K562 (cell line): ENCODE measurements around the gene KNTC1.

Source experiments
- CTCF ChIP-seq, 3 experiments: IDR thresholded peaks in 2 of 3; conservative IDR thresholded peaks in 1 of 3; 2 replicates each; pipeline ENCODE4 v1.5.1; 2011 to 2012; ENCODE audit warnings: low read length in 3 of 3, mild to moderate bottlenecking in 3 of 3, control low read depth in 2 of 3, improper control_type of control experiment in 1 of 3, inconsistent platforms in 1 of 3, low read depth in 1 of 3, mixed read lengths in 1 of 3, moderate library complexity in 1 of 3; ENCODE audit not compliant: insufficient read depth in 2 of 3
- EP300 ChIP-seq: IDR thresholded peaks from 2 replicates; pipeline ENCODE4 v1.6.1; 2012; ENCODE audit warnings: low read length, improper control_type of control experiment
- MAX ChIP-seq: sonication (generic); formaldehyde crosslinking; IDR thresholded peaks from 2 replicates; pipeline ENCODE4 v1.9.0; 2022; ENCODE audit warnings: mild to moderate bottlenecking, missing genetic modification reagents
- POLR2AphosphoS5 ChIP-seq: IDR thresholded peaks from 2 replicates; pipeline ENCODE4 v1.6.1; 2011; ENCODE audit warnings: mild to moderate bottlenecking, low read depth, low read length, moderate library complexity; ENCODE audit not compliant: control insufficient read depth, insufficient read depth
- TBL1XR1 ChIP-seq, 2 experiments: IDR thresholded peaks; 2 replicates each; pipeline ENCODE4 v1.6.1; 2012; ENCODE audit warnings: improper control_type of control experiment in 2 of 2, low read length in 2 of 2, mild to moderate bottlenecking in 1 of 2
- U2AF2 ChIP-seq: fragments of 200-400 bp; formaldehyde crosslinking; optimal IDR thresholded peaks from 2 replicates; pipeline ENCODE3; 2017; ENCODE audit warnings: low read depth, mild to moderate bottlenecking, low read length
- ZBED1 ChIP-seq: IDR thresholded peaks from 2 replicates; pipeline ENCODE4 v1.6.1; 2014
- ZBTB33 ChIP-seq: sonication (generic); formaldehyde crosslinking; IDR thresholded peaks from 2 replicates; pipeline ENCODE4 v1.8.1; 2023; ENCODE audit warnings: mild to moderate bottlenecking, missing genetic modification reagents
- ZNF586 ChIP-seq: fragments of 450-650 bp; formaldehyde crosslinking; conservative IDR thresholded peaks from 2 replicates; pipeline ENCODE4 v1.4.0; 2020; ENCODE audit warnings: mild to moderate bottlenecking, moderate library complexity

- TF ChIP-seq ZBTB33 (CRISPR knock-in tag) (no peak), EP300 (no peak), ZNF586 (CRISPR knock-in tag) (no peak), U2AF2 (no peak), CTCF (IDR thresholded peaks at IDR 0.05 in 2 of 3, conservative IDR thresholded peaks at IDR 0.05 in 1 of 3; ENCODE audit: insufficient read depth in 2 of 3, low read depth in 1 of 3, low read length in 3 of 3) (no peak), ZBED1 (no peak), MAX (CRISPR knock-in tag) (no peak), TBL1XR1 (IDR thresholded peaks at IDR 0.05; ENCODE audit: low read length in 2 of 2) (no peak), POLR2AphosphoS5 (no peak)
Measured at GRCh38 chr12:122602456-122602855, 75.4 kb downstream of the KNTC1 start.
